SU-DHL-6 (cell line): ENCODE data around the gene ATP4A.

Experiments used
- EZH2phosphoT487 ChIP-seq: fragments of 200-600 bp; sonication (generic), shearing (Covaris generic); conservative IDR thresholded peaks from 2 replicates; pipeline ENCODE4 v1.6.1; 2018; ENCODE audit warnings: mild to moderate bottlenecking, antibody characterized with exemption, low read length, moderate library complexity, mixed read lengths
- TF ChIP-seq, protein P1 (sequence below): fragments of 200-600 bp; sonication (generic); IDR thresholded peaks from one replicate; pipeline ENCODE4 v1.5.1; 2017; ENCODE audit warnings: antibody characterized with exemption, mild to moderate bottlenecking, low read length, moderate library complexity; ENCODE audit not compliant: insufficient read depth, poor library complexity, severe bottlenecking

DNA sequence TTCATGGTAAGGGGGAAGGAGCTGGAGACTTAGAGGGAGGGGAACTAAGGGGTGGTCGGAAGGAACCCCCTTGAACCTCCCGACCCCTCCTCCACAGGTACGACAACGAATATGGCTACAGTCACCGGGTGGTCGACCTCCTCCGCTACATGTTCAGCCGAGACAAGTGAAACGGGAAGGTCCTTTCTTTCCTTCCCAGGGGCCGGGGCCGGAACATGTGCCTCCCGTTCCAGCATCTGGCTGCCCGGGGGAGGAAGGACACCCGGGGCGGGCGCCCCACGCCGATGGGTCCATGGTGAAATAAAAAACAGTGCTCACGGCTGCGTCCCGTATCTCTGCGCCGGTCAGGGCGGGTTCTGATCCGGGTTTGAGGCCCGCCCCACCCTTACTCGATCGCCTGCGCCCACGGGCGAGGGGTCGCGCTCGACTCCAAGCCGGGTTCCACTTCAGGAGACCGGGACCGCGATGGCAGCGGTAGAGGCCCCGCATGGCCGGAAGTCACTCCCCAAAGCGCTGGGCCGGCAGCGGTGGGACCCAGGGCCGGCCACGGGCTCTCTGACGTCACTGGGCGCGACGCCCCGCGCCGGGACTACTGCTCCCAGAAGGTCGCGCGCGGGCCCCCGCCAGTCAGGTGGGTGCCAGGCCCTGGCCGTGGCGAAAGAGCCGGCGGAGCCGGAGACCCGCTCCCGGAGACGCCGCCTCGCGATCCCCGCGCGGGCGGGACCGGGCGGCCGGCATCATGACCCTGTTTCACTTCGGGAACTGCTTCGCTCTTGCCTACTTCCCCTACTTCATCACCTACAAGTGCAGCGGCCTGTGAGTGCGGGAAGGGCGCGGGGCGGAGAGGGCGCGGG is 18.2 kb downstream of the ATP4A start, which contains the start of gene TMEM147:
- TF ChIP-seq, protein P1, sequence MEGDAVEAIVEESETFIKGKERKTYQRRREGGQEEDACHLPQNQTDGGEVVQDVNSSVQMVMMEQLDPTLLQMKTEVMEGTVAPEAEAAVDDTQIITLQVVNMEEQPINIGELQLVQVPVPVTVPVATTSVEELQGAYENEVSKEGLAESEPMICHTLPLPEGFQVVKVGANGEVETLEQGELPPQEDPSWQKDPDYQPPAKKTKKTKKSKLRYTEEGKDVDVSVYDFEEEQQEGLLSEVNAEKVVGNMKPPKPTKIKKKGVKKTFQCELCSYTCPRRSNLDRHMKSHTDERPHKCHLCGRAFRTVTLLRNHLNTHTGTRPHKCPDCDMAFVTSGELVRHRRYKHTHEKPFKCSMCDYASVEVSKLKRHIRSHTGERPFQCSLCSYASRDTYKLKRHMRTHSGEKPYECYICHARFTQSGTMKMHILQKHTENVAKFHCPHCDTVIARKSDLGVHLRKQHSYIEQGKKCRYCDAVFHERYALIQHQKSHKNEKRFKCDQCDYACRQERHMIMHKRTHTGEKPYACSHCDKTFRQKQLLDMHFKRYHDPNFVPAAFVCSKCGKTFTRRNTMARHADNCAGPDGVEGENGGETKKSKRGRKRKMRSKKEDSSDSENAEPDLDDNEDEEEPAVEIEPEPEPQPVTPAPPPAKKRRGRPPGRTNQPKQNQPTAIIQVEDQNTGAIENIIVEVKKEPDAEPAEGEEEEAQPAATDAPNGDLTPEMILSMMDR = no peak
- TF ChIP-seq EZH2phosphoT487 = no peak
